Raji (cell line): ENCODE measurements around the gene BCL7C.
A peak's percentile ranks its signal among the peaks of the same experiment; 100 is the strongest.

ENCODE experiments used
- POLR2A ChIP-seq: IDR thresholded peaks from 2 replicates; pipeline ENCODE4 v1.6.1; 2011; ENCODE audit warnings: low read depth, low read length, control low read depth; ENCODE audit not compliant: insufficient read depth

The BCL7C gene

DNA sequence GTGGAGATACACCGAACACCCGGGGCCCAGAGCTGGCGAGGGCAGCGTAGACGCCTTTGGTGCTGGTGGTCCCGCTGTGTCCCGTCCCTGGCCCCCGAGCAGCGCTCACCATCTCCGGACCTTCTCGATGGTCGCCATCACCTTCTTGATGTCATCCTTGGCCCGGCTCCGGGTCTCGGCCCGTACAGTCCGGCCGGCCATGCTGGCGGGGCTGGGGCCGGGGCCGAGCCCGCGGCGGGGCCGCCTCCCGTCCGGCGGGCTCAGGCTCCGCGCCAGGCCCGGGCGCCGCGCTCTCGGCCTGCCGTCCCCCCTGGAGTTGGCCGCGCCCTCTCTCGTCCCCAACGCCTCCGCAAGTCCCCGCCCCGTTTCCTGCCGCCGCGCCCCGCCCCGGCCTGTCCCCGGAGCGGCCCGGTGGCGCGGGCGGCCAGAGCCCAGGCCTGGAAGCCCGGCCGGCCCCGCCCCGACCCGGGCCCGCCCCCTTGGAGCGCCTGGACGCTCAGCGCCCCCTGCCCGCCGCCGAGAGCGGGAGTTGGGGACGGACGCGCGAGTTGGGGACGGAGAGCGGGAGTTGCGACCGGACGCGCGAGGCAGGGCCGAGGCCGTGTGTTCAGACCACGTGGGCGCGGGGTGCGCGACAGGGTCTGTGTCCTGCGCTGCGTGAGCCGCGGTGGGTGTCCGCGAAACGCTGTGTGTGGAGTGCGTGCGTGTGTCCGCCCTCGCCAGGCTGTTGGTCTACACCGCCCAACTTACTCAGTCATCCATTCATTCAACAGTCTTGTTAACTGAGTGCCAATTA is at the start of gene BCL7C:
Gene BCL7C (minus strand): TSS at position 334 of the 796 bp plus-strand sequence. CDS start 133 bp downstream, at position 201.
- TF ChIP-seq POLR2A = peak; percentile 76

DNA sequence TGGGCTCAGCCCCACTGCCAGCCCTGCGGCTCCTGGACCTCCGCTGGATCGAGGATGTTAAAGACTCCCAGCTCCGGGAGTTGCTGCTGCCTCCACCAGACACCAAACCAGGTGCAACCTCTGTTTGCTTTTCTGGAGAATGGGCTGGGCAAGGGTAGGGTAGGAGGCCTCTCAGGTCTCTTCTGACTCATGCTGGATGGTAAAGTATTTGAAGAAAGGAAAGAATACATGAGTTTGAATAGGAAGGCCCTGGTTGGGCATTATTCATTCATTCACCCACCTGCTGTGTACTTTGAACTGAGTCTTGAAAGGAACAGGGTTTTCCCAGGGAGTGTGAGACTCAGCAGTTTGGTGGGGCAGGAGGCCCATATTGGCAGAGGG is 48.5 kb upstream of the BCL7C start:
- no peak for TF ChIP-seq POLR2A

DNA sequence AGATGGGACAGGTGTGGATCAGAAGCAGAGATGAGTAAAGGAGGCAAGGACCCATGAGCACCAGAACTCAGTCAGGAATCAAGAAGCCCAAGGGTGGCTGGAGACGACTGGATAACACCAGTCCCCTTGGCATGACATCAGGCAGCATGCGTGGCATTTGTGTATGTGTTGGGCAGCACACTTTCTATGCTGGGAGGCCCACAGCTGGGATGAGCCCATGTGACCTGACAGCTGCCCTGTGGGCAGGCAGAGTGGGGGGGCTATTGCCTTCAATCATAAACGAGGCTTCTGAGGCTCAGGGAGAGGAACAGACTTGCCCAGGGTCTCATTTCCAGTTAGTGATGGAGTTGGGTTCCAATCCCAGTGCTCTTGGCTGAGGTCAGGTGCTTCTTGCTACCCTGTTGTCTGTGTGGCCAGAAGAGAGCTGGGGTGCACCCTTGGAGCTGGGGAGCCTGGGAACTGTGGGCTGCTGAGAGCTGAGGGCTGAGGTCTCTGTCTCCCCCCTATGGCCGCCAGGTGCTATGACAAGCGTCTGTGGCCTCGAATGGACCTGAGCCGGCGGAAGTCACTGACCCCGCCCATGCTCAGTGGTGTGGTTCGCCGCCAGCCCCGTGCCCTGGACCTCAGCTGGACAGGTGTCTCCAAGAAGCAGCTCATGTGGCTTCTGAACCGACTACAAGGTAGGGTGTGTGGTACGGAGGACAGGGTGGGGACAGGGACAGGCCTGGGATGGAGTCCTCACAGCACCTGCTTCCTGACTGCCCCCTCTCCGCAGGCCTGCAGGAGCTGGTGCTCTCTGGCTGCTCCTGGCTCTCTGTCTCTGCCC is 47.9 kb upstream of the BCL7C start:
- TF ChIP-seq POLR2A = no peak

DNA sequence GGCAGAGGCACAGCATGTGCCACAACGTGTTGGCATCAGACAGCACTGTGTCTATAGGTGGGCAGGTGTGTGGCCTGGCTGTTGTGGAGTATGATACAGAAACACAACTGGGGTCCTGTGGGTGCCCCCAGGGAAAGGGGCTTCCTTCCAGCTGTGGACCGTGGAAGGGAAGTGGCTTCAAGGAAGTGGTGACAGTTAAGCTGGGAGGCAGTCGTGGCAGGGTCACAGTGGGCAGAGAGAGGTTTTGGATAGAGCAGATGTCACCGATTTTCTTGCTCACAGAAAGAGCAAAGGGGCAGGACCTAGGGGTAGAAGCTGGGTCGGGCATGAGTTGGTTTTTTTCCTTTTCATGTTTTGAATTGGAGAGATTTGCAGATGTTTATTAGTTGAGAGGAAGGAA is 43.8 kb upstream of the BCL7C start:
- no peak for TF ChIP-seq POLR2A

DNA sequence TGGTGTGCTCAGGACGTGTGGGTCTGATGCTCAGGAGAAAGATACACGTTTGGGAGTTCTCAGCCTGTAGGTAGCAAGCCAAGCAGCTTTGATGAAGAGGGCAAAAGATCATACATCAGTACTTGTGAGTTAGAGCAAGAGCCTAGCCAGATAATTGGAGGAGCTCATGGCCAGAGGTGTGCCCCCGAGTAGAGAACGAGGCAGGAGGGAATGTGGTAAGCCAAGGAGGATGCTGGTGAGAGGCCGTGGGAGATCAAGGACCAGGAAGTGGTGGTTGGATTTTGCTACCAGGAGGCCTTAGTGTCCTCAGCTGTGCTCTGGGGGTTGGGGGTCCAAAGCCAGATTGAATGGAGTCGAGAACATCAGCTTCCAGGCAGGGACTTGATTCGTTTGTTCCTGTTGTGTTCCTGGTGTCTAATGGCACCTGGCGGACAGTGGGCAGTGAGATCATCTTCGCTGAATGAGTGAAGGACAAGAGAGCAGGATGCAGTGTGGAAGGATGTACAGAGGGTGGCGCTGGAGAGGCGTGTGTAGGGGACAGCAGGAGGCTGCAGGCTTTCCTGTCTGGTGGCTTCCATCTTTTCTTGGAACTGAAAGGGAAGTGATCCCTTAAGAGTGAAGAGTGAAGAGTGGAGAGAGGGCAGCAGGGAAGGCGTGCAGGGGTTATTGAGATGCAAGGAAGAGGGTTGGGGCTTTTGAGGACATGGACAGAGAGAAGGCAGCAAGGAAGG is 41.1 kb upstream of the BCL7C start:
- no peak for TF ChIP-seq POLR2A

DNA sequence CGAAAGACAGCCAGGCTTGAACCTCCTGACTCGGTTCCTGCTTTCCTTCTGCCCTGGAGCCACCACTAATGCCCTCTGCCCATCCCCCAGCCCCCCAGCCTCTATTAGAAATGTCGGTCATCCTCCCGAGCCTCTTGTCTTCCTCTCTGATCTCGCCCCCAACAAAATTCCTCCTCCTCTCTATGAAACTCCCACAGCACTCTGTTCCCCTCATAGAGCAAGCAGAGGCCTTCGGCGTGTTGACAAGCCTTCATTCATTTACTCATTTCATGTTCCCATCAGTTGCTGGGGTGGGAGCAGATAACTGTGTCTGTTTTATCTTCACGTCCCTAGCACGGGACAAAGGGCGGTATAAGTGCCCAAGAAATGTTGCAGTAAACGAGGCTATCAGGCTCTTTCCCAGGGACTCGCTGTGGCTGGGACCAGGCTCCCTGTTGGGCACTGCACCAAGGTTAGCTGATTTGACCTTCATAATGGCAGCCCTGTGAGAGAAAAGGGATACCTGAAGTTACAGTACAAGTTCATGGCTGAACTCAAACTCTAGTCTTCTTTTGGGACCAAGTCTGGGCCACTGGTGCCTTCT is 37.3 kb upstream of the BCL7C start:
- TF ChIP-seq POLR2A = no peak

DNA sequence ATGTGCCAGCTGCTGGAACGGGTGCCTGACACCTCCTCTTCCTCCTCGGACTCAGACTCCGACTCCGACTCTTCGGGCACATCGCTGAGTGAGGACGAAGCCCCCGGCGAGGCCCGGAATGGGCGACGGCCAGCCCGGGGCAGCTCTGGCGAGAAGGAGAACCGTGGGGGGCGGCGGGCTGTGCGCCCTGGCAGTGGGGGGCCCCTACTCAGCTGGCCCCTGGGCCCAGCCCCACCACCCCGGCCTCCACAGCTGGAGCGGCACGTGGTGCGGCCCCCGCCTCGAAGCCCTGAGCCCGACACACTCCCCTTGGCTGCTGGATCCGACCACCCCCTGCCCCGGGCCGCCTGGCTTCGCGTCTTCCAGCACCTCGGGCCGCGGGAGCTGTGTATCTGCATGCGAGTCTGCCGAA is 36.3 kb upstream of the BCL7C start:
- no peak for TF ChIP-seq POLR2A

DNA sequence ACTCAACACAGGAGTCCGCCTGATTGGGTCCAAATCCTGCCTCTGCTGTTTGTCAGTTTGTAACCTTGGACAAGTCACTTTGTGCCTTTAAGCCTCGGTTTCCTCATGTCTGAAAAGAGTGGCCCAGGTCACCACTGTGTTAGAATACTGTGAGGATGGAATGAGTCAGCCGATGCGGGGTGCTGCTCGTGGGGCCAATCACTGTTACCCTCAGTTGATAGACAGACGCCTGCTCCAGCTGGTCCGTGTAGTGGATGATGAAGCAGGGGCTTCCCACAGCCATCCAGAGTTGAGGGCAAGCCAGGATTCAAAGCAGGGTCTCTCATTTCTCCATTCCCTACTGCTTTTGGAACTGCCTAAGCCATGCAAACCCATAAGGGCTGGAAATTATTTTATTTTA is 35.3 kb upstream of the BCL7C start:
- no peak for TF ChIP-seq POLR2A

DNA sequence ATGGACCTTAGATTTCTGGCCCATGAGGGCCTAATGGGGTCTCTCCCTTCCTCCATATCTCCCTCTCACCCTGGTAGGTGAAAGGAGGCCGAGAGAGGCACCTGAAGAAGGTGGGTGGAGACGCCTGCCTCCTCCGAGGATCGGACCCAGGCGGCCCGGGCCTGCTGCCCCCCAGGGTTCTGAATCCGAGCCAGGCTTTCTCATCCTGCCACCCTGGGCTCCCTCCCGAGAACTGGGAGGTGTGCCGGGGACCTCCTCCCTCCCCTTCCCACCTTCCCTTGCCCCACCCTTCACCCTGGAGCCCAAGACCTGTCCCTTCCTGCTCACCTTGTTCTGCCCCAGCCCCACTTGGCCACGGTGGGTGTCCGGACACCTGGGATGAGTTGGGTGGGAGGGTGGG is 34.5 kb upstream of the BCL7C start:
- no peak for TF ChIP-seq POLR2A

DNA sequence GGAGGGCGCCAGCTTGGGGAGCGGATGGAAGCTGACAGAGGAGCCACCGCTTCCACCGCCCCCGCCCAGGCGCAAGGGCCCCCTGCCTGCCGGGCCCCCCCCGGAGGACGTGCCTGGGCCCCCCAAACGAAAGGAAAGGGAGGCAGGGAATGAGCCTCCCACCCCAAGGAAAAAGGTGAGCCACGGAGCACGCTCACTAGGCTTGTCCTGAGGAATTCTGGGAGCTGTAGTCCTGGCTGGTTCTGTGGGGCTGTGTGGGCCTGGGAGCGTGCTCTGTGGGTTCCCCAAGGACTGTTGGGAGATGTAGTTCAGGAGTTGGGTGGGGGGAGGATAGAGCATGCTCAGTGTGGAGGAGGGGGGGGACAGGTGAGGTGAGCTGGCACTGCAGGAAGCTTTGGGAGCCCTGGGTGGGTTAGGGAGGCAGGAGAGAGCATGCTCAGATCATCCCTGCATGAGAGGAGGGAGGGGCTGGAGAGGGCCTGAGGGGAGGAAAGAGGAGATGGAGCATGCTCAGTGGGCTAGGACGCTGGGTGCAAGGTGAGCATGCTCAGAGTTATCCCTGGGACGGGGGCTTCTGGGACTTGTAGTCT is 34.0 kb upstream of the BCL7C start:
- TF ChIP-seq POLR2A = no peak

DNA sequence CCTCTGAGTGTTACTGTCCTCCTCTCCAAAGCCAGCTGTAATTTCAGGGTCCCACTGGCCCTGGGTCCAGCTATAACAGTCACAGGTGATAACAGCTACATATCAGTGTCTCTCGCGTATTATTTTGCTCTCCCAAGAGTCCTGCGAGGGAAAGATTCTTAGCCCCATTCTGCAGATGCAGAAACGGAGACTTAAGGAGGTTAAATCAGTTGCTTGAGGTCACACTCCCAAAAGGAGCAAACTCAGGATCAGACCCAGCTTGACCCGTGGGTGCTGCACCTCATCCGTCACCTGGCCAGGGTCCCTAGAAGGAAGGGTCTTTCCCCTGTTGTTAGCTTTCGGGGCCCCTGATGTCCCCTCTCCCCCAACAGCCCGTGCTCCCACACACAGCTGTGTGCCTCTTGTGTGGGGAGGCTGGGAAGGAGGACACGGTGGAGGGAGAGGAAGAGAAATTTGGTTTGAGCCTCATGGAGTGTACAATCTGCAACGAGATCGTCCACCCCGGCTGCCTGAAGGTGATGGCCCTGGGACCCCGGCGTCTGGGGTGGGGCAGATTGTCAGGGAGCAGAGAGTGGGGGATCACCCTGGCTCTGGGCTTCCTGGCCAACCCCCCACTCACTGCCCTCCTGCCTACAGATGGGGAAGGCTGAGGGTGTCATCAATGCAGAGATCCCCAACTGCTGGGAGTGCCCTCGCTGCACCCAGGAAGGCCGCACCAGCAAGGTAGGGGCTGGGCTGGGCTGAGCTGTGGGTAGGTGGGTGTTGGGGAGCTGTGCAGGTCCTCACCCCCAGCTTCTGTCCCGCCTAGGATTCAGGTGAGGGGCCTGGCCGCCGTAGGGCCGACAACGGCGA is 33.3 kb upstream of the BCL7C start:
- no peak for TF ChIP-seq POLR2A

DNA sequence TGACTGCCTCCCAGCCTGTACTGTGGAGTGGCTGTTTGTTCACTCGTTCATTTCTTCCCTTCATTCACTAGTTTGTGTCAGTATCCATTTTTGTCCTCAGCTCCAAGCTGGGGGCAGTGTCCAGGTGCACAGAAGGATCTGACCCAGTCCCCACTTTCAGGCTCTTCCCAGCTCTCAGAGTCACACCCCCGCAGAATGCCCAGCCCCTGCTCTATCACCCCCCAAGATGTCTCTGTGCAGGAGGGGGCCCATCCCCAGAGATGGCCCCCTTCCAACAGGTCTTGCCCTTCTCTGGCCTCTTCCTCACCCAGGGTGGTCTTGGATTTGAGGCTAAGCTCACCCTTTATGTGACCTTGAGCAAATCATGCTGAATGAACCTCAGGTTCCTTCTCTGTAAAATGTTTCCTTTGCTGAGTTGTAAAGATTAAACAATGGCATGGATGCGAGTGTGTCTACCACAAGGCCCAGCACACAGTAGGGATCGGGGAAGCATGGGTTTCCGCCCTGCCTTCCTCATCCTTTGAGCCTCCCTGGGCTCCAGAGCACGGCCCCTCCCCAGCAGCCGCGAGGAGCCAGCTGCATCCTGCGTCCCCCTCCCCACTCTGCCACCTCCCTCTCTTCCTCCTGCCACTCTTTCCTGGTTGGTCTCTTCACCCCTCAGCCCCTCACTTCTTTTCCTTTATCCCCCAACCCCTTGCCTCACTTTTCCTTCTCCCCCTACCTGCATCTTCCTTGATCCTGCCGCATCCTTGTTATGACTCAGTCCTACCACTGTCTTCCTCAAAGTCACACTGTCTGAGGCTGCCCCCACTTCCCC is 32.3 kb upstream of the BCL7C start:
- no peak for TF ChIP-seq POLR2A

DNA sequence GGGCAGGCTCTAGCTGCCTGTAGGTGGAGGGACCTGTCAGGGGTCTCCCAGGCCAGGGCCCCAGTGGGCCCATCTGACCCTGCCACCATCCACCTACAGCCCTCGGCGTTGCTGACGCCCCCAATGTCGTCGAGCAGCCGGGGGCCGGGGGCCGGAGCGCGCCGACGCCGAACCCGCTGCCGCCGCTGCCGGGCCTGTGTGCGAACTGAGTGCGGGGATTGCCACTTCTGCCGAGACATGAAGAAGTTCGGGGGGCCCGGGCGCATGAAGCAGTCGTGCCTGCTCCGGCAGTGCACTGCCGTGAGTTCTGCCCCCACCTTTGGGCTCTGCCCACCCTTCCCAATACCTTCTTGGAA is 31.7 kb upstream of the BCL7C start:
- TF ChIP-seq POLR2A = no peak
